DMS153 (cell line): ENCODE data around the gene TACC2.

Source experiments
- DNase-seq: peaks from one replicate; lab custom pipeline; 2025; lab: John Stamatoyannopoulos, UW

The TACC2 gene

GRCh38 chr10:122296363-122297120, 307.6 kb downstream of the TACC2 start:
- DNase-seq = no peak

- no peak for DNase-seq
Measured at GRCh38 chr10:122297583-122297982, 308.6 kb downstream of the TACC2 start.

GRCh38 chr10:122298206-122298597, 309.2 kb downstream of the TACC2 start:
- no peak for DNase-seq

- DNase-seq = peak; percentile 69
Measured at GRCh38 chr10:122298598-122299301, 309.8 kb downstream of the TACC2 start.

GRCh38 chr10:122299423-122300075, 310.6 kb downstream of the TACC2 start:
- no peak for DNase-seq

GRCh38 chr10:122301055-122301810, 312.3 kb downstream of the TACC2 start:
- no peak for DNase-seq

- DNase-seq = no peak
Measured at GRCh38 chr10:122301811-122302115, 312.8 kb downstream of the TACC2 start.

GRCh38 chr10:122302315-122302714, 313.4 kb downstream of the TACC2 start:
- DNase-seq = no peak

- no peak for DNase-seq
Measured at GRCh38 chr10:122303271-122304053, 314.5 kb downstream of the TACC2 start.
